Gastrocnemius medialis (tissue), 4 donors: ENCODE data around the gene BCL11A. TPM values are rescaled to one million over a fixed set of nuclear protein-coding genes. Genes with fewer than 3 reads are reported as not detected.

Experiments
- ATAC-seq, 2 donors: fragments of 150-250 bp; one replicate each; pipeline ENCODE4 v1.9.1; 2016
- DNase-seq, 2 donors: peaks; one replicate each; pipeline ENCODE4 v3.0.0-alpha.2; 2019
- H3K27ac ChIP-seq, 4 donors: fragments of 200-600 bp; sonication (generic); 1 replicate in 1 of 4; 2 replicates in 3 of 4; pipeline ENCODE4 v1.5.1; 2016 to 2018; ENCODE audit warnings: mild to moderate bottlenecking in 2 of 4, moderate library complexity in 1 of 4
- H3K27me3 ChIP-seq, 3 donors: fragments of 200-600 bp; sonication (generic) in 2 of 3; 1 replicate in 1 of 3; 2 replicates in 2 of 3; pipeline versions ENCODE4 v1.5.1 to v1.6.0; 2016 to 2019; ENCODE audit warnings: mild to moderate bottlenecking in 1 of 3, moderate library complexity in 1 of 3
- H3K36me3 ChIP-seq, 2 donors: fragments of 200-600 bp; sonication (generic) in 1 of 2; one replicate each; pipeline ENCODE4 v1.5.1; 2017 to 2018
- H3K4me1 ChIP-seq, 2 donors: fragments of 200-600 bp; sonication (generic) in 1 of 2; one replicate each; pipeline ENCODE4 v1.5.1; 2016 to 2017; ENCODE audit warnings: mild to moderate bottlenecking in 2 of 2
- H3K4me3 ChIP-seq, 4 donors: fragments of 200-600 bp; sonication (generic) in 3 of 4; 1 replicate in 1 of 4; 2 replicates in 3 of 4; pipeline ENCODE4 v1.5.1; 2016 to 2019; ENCODE audit warnings: mild to moderate bottlenecking in 2 of 4
- H3K9me3 ChIP-seq, 3 donors: fragments of 200-600 bp; sonication (generic) in 2 of 3; 1 replicate in 1 of 3; 2 replicates in 2 of 3; pipeline ENCODE4 v1.5.1; 2016 to 2019
- CTCF ChIP-seq, 5 experiments: fragments of 450-650 bp in 3 of 5; fragments of 200-600 bp in 2 of 5; sonication (generic) in 2 of 5; IDR thresholded peaks in 4 of 5; conservative IDR thresholded peaks in 1 of 5; 1 replicate in 4 of 5; 2 replicates in 1 of 5; pipeline ENCODE4 v1.5.1; 2016 to 2019; ENCODE audit warnings: antibody characterized with exemption in 5 of 5, mild to moderate bottlenecking in 3 of 5, moderate library complexity in 3 of 5
- POLR2A ChIP-seq, 2 donors: fragments of 450-650 bp; IDR thresholded peaks; one replicate each; pipeline ENCODE4 v1.6.1; 2017; ENCODE audit warnings: antibody characterized with exemption in 2 of 2, mild to moderate bottlenecking in 2 of 2, moderate library complexity in 2 of 2
- in situ Hi-C, 4 donors: fragments of 200-750 bp; cut with MboI; loops; one replicate each; pipeline versions ENCODE4 v1.15.0 to v1.8.0; 2017; ENCODE audit warnings: low sequenced_read_pairs in 4 of 4
- intact Hi-C: fragments of 100-400 bp; cut with DNase I; formaldehyde crosslinking; loops from one replicate; pipeline ENCODE4 v1.15.1; 2023; ENCODE audit warnings: low total_unique reads
- total RNA-seq, 4 donors: library from RNA; depleted of rRNA; stranded (reverse); fragments of >200 nt; gene quantifications; one replicate each; pipeline versions ENCODE4 v1.1.0 to v1.2.3, GENCODE V29; 2016

Gene BCL11A
- total RNA-seq, 4 donors from 2014 or later: 0.04 to 1.0 (median 0.07) TPM; not detected in 1

DNA sequence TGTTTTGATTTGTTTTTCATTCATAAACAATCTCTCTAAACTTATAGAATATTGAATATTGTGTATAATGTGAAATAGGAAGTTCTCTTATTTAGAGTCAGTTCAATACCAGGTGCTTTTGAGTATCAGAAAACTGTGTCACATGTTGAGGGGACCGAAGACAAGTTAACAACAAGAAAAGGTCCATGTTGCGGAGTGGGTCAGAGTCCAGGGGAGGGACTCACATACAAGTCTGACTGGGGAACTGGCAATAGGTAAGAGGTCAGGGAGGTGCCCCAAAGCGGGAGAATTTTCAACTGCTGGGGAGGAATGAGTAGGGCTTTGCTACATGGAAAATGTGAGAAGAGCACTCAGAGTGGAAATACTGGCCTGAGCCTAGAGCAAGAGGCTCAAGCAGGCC lies 19.8 kb upstream of the BCL11A start:
- DNase-seq (no peak), ATAC-seq (no peak)
- Histone ChIP-seq H3K4me3 (no peak overlapping the region), H3K4me1 (peaks cover 0 to 4% of the 10 kb centered on the region in 2 donors), H3K36me3 (no peaks in the 10 kb centered on the region), H3K27ac (no peak overlapping the region), H3K9me3 (no peaks in the 10 kb centered on the region), H3K27me3 (peaks cover 34 to 39% (median 36%) of the 10 kb centered on the region in 3 donors)
- intact Hi-C loops: loop anchor here (10.0 kb wide), 1 partner anchor 102 kb away; no protein-coding TSS in a partner anchor
- no peak for TF ChIP-seq CTCF (IDR thresholded peaks at IDR 0.05 in 4 of 5, conservative IDR thresholded peaks at IDR 0.05 in 1 of 5)
- no peak for TF ChIP-seq POLR2A (IDR thresholded peaks at IDR 0.05)
- in situ Hi-C loops: loop anchor here in 2 of 4 donors (25.0 kb wide), 2 partner anchors 1261 to 1286 kb away; no protein-coding TSS in a partner anchor

GRCh38 chr2:60570251-60570650 lies 16.8 kb upstream of the BCL11A start:
- H3K27me3 ChIP-seq: peaks cover 41 to 64% (median 62%) of the 10 kb centered on the region in 3 donors
- TF ChIP-seq POLR2A (IDR thresholded peaks at IDR 0.05) (no peak), CTCF (IDR thresholded peaks at IDR 0.05 in 4 of 5, conservative IDR thresholded peaks at IDR 0.05 in 1 of 5) (no peak)
- no peak overlapping the region for H3K27ac ChIP-seq
- H3K9me3 ChIP-seq: no peaks in the 10 kb centered on the region
- ATAC-seq: no peak
- in situ Hi-C loops (loop anchor here in 2 of 4 donors (25.0 kb wide), 2 partner anchors 1258 to 1283 kb away; no protein-coding TSS in a partner anchor), intact Hi-C loops (loop anchor here (10.0 kb wide), 1 partner anchor 105 kb away; no protein-coding TSS in a partner anchor)
- H3K4me1 ChIP-seq: peaks cover 0 to 4% of the 10 kb centered on the region in 2 donors
- no peak for DNase-seq
- H3K4me3 ChIP-seq: no peak overlapping the region
- H3K36me3 ChIP-seq: no peaks in the 10 kb centered on the region

DNA sequence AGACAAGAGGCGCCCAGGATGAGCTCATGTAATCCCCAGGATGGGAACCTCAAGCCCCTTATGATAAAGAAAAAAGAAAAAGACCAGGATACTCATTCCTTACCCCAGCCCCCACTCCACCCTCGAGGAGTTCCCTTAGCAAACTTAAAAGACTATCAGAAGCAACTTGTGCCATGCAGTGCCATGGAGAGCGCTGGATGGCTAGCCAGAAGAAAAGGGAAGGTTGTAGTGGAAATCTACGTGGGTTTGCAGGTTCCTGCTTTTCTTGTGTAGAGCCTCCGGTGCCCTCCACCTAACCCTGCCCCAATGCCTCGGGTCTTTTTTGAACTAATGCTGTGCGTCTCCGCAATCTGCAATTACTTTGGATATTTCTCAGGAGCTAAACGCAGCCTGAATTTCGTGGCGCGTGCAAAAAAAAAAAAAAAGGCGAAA lies 16.2 kb upstream of the BCL11A start:
- Histone ChIP-seq H3K9me3 (no peaks in the 10 kb centered on the region), H3K27me3 (peaks cover 41 to 68% (median 66%) of the 10 kb centered on the region in 3 donors), H3K36me3 (no peaks in the 10 kb centered on the region), H3K4me1 (peaks cover 0 to 4% of the 10 kb centered on the region in 2 donors), H3K4me3 (peak overlapping the region in 3 of 4 donors; percentile 1 to 32 (median 17)), H3K27ac (no peak overlapping the region)
- intact Hi-C loops (loop anchor here (10.0 kb wide), 1 partner anchor 105 kb away; no protein-coding TSS in a partner anchor), in situ Hi-C loops (loop anchor here in 2 of 4 donors (25.0 kb wide), 2 partner anchors 1257 to 1282 kb away; no protein-coding TSS in a partner anchor)
- TF ChIP-seq CTCF (IDR thresholded peaks at IDR 0.05 in 4 of 5, conservative IDR thresholded peaks at IDR 0.05 in 1 of 5): no peak
- TF ChIP-seq POLR2A (IDR thresholded peaks at IDR 0.05): no peak
- no peak for ATAC-seq
- no peak for DNase-seq

DNA sequence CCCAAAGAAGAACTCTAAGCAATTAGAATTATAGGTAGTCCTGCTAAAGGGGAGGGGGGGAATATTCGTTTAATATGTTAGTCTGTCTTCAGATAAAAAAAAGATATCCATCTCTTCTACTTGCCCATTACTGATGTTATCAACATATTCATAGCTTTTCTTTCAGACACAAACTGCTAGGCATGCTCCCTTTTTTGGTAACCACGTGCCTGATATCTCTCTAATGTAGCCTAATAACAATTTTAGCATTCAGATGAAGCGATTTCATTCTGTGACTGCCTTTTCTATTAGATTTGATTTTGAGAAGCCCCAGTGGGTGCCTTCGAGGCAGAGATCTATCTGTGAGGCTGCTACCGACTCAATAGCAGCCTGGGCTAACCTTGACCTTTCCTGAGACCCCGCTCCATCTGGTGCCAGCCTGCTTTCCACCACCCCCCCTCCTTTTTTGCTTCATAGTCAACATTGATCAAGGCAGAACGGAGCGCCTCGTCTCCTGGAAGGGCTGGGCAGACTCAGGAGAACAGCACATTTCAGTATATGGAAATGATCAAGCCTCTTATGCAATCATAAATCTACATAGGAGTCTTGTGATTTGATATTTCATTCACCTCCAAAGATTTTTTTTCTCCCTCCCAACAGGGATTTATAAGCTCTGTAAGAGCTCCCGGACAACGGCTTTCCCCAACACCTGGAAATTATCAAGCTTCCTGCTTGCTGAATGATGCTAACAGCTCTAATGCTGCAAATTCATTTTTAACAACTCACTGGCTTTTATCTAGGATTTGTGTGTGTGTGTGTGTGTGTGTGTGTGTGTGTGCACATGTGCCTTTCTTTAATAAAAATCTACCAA lies 14.7 kb upstream of the BCL11A start:
- Histone ChIP-seq H3K4me3 (no peak overlapping the region), H3K27me3 (peaks cover 41 to 68% (median 66%) of the 10 kb centered on the region in 3 donors), H3K4me1 (peaks cover 0 to 4% of the 10 kb centered on the region in 2 donors), H3K27ac (no peak overlapping the region), H3K36me3 (no peaks in the 10 kb centered on the region), H3K9me3 (no peaks in the 10 kb centered on the region)
- TF ChIP-seq POLR2A (IDR thresholded peaks at IDR 0.05): no peak
- TF ChIP-seq CTCF (IDR thresholded peaks at IDR 0.05 in 4 of 5, conservative IDR thresholded peaks at IDR 0.05 in 1 of 5): no peak
- intact Hi-C loops (no loop called here), in situ Hi-C loops (loop anchor here in 2 of 4 donors (25.0 kb wide), 2 partner anchors 1256 to 1281 kb away; no protein-coding TSS in a partner anchor)
- DNase-seq: no peak
- no peak for ATAC-seq
